ENCODE results near the gene ADM2.
"Not testable (repeated sequence)": the region's sequence is repeated elsewhere in the genome, so short reads cannot be mapped to it uniquely, and the experiment has no call there.

ADM2 gene

GRCh38 chr22:50506611-50507420, 25.5 kb downstream of the ADM2 start:
- DNase-seq (ENCODE audit: low read depth in 2 of 2): no peak

DNA sequence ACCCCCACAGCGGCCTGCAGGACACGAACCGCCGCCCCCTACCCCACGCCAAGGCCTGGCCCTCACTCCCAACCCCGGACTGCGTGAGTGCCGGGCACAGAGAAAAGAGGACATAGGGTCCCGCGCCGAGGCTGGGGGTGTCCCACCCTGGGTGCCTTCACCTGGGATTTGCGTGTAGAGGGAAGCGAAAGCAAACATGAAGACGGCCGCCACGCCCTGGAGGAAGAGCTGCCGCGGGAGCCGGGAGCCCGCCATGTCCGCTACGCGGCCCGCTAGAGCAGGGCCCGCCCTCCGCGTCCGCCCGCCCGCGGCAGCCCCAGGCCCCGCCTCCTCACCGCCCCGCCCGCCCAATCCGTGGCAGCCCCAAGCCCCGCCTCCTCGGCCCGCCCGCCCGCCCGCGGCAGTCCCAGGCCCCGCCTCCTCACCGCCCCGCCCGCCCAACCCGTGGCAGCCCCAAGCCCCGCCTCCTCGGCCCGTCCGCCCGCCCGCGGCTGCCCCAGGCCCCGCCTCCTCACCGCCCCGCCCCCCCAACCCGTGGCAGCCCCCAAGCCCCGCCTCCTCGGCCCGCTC, 26.2 kb downstream of the ADM2 start, which contains the start of gene LMF2:
Gene LMF2, minus strand, starts transcription at position 282 of the 570 bp plus-strand sequence. Its CDS starts 27 bp downstream, at position 255.
- DNase-seq (ENCODE audit: low read depth in 2 of 2): peak; percentile 95 to 96

GRCh38 chr22:50507991-50508884, 26.9 kb downstream of the ADM2 start, which contains the start of gene NCAPH2:
Gene NCAPH2 (plus strand): TSS chr22:50508224. CDS start chr22:50508338, 114 bp downstream.
- DNase-seq (ENCODE audit: low read depth in 2 of 2): peak; percentile 97

- DNase-seq (ENCODE audit: low read depth in 2 of 2): no peak
Measured at GRCh38 chr22:50508897-50509296, 27.6 kb downstream of the ADM2 start.

DNA sequence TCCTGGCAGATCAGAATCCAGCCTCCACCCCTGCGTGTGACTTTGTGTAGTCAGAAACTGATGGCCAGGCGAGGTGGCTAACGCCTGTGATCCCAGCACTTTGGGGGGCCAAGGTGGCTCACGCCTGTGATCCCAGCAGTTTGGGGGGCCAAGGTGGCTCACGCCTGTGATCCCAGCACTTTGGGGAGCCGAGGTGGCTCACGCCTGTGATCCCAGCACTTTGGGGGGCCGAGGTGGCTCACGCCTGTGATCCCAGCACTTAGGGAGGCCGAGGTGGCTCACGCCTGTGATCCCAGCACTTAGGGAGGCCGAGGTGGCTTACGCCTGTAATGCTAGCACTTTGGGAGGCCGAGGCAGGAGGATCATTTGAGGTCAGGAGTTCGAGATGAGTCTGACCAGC, 31.8 kb downstream of the ADM2 start:
- no peak for DNase-seq (ENCODE audit: low read depth in 2 of 2)

- DNase-seq (ENCODE audit: low read depth in 2 of 2): no peak
Measured at GRCh38 chr22:50516068-50516467, 34.7 kb downstream of the ADM2 start.

GRCh38 chr22:50516891-50517290, 35.5 kb downstream of the ADM2 start:
- DNase-seq (ENCODE audit: low read depth in 2 of 2): no peak

DNA sequence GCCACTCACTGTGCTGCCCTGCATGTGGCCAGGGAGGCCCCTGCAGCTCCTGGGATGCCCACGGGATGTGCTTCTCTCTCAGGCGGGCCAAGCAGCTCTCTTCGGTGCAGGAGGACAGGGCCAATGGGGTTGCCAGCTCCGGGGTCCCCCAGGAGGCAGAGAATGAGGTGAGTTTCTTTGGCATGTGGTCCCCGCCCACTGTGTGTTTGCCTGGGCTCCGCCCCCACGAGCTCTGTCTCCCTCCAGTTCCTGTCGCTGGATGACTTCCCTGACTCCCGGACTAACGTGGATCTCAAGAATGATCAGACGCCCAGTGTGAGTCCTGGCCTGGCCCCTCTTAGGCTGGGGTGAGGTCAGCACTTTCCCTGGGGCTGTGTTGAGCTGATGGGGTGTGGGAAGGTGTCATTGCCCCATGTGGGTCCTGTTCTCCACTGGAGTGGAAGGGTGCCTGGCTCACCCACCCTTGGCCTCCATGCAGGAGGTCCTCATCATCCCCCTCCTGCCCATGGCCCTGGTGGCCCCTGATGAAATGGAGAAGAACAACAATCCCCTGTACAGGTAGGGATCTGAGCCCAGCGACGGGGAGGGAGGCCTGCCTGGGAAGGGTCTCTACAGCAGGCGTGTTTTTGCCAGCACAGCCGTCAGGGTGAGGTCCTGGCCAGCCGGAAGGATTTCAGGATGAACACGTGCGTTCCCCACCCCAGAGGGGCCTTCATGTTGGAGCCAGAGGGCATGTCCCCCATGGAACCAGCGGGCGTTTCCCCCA, 36.3 kb downstream of the ADM2 start:
- DNase-seq (ENCODE audit: low read depth in 2 of 2): no peak

- DNase-seq (ENCODE audit: low read depth in 2 of 2): no peak
Measured at GRCh38 chr22:50518606-50519005, 37.3 kb downstream of the ADM2 start.

GRCh38 chr22:50519151-50519550, 37.8 kb downstream of the ADM2 start:
- DNase-seq (ENCODE audit: low read depth in 2 of 2): no peak

DNA sequence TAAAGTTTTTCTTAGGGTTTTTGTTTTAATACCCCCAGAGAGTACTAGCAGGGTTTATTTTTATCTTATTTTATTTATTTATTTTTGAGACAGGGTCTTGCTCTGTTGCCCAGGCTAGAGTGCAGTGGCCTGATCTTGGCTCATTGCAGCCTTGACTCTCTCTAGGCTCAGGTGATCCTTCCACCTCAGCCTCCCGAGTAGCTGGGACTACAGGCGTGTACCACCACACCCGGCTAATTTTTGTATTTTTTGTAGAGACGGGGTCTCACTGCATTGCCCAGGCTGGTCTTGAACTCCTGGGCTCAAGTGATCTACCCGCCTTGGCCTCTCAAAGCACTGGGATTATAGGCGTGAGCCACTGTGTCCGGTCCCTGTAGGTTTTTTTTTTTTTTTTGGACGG, 38.8 kb downstream of the ADM2 start:
- not testable (repeated sequence) for DNase-seq (ENCODE audit: low read depth in 2 of 2)

DNA sequence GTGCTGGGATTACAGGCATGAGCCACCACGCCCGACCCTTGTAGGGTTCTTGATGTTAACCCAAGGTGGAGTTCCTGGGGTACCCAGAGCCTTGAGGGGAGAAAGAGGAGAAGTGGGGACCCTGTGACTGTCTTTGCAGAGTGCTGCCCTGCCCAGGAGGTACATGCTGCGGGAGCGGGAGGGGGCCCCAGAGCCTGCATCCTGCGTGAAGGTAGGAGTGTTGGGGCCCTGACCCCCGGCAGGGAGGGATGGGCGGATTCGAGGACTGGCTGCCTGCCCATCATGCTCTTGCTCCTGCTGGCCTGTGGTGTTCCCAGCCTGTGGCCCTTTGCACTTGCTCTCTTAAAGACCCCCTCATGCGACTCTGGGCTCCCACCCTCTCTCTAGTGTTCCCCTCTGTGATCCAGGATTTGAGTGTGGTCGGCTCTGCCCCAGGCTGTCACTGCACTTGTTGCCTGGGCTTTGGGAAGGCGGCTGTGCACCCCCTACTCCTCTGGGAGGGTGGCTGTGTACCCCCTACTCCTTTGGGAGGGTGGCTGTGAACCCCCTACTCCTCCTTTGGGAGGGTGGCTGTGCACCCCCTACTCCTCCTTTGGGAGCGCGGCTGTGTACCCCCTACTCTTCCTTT, 39.6 kb downstream of the ADM2 start:
- no peak for DNase-seq (ENCODE audit: low read depth in 2 of 2)

- no peak for DNase-seq (ENCODE audit: low read depth in 2 of 2)
Measured at GRCh38 chr22:50521710-50522109, 40.4 kb downstream of the ADM2 start.

GRCh38 chr22:50522208-50522805, 41.0 kb downstream of the ADM2 start:
- DNase-seq (ENCODE audit: low read depth in 2 of 2): no peak

- no peak for DNase-seq (ENCODE audit: low read depth in 2 of 2)
Measured at GRCh38 chr22:50522806-50523438, 41.6 kb downstream of the ADM2 start.

DNA sequence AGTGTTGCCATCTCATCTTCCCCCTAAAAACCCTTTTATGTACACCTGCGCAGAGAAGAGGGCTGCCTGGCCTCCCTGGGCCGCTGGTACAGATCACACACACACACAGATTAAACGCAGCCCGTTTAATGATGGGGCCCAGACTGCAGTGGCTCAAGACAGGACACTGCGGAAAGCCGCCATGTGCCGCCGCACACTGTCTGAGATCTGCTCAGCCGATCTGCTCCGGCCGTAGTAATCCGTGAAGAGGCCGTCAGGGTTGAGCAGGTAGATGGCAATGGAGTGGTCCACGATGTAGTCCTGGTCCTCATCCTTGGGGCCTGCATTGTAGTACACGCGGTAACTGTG, 42.1 kb downstream of the ADM2 start:
- no peak for DNase-seq (ENCODE audit: low read depth in 2 of 2)

DNA sequence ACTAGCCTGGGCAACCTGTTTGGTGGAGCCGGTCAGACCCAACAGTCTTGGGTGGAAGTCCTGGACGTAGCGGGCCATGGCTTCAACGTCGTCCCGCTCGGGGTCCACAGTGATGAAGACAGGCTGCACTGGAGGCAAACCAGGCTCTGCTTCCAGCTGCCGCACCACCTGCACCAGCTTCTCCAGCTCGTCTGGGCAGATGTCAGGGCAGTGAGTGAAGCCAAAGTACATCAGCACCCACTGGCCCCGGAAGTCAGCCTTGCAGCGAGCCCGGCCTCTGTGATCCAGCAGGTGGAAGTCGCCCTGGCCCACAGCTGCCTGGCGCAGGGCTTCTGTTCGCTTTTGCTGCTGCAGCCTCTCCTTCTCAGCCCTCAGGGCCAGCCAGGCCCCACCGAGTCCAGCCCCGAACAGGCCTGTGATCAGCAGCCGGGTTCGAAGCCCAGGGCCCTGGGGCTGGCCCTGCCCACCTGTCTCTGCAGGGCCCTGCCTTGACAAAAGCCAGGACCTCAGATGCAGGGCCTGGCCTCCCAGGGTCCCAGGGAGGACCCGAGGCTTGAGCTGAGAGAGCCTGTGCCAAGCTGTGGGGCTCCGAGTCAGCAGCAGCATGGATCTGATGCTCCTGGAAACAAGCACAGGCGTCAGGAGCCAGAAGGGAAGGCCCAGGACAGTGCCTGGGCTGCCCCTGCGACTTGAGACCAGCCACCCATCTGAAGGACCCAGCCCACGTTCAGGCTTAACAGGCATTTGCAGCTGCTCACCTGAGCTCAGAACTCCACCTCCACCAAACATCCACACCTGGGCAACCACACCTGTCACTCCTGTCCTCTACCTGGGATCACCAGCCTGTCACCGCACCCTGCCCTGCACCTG, 42.7 kb downstream of the ADM2 start:
- no peak for DNase-seq (ENCODE audit: low read depth in 2 of 2)

- DNase-seq (ENCODE audit: low read depth in 2 of 2): no peak
Measured at GRCh38 chr22:50524676-50525103, 43.3 kb downstream of the ADM2 start.
